ENCODE data around the gene DDX46. TPM values are rescaled to one million over a fixed set of nuclear protein-coding genes. Genes with fewer than 3 reads are reported as not detected.
"Not testable (repeated sequence)": the region's sequence is repeated elsewhere in the genome, so short reads cannot be mapped to it uniquely, and the experiment has no call there.

DDX46 gene, protein sequence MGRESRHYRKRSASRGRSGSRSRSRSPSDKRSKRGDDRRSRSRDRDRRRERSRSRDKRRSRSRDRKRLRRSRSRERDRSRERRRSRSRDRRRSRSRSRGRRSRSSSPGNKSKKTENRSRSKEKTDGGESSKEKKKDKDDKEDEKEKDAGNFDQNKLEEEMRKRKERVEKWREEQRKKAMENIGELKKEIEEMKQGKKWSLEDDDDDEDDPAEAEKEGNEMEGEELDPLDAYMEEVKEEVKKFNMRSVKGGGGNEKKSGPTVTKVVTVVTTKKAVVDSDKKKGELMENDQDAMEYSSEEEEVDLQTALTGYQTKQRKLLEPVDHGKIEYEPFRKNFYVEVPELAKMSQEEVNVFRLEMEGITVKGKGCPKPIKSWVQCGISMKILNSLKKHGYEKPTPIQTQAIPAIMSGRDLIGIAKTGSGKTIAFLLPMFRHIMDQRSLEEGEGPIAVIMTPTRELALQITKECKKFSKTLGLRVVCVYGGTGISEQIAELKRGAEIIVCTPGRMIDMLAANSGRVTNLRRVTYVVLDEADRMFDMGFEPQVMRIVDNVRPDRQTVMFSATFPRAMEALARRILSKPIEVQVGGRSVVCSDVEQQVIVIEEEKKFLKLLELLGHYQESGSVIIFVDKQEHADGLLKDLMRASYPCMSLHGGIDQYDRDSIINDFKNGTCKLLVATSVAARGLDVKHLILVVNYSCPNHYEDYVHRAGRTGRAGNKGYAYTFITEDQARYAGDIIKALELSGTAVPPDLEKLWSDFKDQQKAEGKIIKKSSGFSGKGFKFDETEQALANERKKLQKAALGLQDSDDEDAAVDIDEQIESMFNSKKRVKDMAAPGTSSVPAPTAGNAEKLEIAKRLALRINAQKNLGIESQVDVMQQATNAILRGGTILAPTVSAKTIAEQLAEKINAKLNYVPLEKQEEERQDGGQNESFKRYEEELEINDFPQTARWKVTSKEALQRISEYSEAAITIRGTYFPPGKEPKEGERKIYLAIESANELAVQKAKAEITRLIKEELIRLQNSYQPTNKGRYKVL
- 28.4 and 31.5 TPM in 2 replicates for total RNA-seq (2014; rRNA removed; shearing (Covaris generic))

DNA sequence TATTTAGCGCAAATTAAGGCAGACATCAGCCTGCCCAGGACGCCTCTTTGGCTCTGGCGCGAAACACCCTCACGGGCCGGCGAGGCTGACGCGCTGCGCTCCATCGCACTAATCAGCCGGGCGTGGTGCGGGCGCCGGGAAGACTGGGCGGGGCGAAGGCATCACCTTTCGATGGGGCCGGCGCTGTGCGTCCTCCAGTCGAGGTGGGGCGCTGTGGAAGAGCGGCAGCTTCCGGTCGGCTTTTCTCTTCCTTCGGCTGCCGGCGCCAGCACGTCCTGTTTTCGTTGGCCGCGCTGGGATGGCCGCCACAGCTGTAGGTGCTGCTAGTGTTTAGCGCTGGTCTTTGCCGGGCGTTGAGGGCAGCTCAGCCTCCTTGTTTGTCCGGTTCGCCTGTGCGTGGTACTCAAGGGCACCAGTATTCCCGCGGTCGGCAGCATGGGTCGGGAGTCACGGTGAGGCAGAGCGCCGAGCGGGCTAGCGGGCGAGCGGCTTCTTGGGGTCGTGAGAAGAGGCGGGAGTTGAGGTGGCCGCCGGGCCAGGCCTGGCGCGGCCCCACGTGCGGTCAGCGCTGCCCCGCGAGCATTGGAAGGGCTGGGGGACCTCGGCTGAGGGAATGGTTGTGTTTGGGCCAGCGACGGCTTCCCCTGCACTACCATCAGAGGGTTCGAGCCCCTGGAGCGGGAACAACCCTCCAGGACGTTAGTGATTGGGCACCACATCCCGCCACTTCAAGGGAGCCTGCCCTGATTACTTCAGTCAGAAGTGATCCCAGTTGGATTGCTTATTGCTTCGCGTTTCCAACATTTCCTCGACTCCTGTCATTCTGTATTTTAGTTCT, at the start of gene DDX46:
DDX46 (plus strand) TSS at position 276 of the 838 bp plus-strand sequence; CDS start at position 436, 160 bp downstream.
- DNase-seq (ENCODE audit: low spot score): peak; percentile 93

DNA sequence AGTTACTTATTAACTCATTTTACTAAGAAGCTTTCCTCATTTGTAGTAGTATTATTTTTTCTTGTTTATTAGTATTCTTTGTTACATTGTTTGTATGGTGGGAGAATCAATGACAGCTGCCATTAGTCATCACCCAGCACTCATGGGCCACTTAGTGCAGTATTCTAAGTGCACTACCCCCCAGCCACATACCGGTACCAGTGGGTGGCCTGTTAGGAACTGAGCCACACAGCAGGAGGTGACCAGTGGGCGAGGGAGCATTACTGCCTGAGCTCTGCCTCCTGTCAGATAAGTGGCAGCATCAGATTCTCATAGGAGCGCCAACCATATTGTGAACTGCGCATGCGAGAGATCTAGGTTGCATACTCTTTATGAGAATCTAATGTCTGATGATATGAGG, 44.5 kb upstream of the DDX46 start:
- no peak for DNase-seq (ENCODE audit: low spot score)

DNA sequence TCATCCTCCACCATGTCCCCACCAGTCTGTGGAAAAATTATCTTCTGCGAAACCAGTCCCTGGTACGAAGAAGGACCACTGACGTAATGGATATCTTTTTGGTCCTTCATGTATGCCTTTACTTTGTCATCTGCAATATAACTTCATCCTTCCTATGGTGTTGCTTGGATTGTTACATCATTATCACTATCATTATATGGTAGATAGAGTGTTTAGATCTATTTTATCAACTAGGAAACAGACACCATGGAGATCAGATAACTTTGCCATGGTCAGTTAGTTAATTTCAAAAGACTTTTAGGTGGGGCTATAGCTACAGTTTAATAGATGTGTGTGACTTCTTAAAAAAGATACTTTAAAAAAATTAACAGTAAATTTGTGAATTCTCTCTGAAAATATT, 44.0 kb upstream of the DDX46 start:
- DNase-seq (ENCODE audit: low spot score): no peak

DNA sequence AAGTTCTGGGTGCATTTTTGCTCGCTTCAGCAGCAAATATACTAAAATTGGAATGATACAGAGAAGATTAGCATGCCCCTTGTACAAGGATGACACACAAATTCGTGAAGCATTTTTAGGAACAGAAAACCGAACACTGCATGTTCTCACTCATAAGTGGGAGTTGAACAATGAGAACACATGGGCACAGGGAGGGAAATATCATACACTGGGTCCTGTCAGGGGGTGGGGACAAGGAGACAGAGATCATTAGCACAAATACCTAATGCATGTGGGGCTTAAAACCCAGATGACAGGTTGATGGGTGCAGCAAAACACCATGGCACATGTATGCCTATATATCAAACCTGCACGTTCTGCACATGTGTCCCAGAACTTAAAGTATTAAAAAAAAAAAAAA, 43.1 kb upstream of the DDX46 start:
- DNase-seq (ENCODE audit: low spot score): not testable (repeated sequence)

DNA sequence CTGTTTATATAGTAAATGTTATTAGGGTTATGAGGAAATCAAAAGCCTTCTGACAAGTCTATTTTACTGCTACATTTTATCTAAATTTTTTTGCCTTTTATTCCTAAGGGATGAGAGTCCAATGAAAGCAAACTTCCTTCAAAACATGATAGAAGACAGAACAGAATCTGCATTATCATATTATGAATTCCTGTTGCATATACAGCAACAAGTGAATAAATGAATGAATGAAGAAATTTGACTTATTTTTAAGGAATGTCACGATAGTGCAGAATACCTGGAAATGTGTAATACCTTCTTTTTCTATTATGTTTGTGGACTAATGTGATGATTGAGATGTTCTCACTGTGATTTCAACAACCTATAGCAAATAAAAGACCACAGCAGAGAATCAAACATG, 33.7 kb upstream of the DDX46 start:
- DNase-seq (ENCODE audit: low spot score): no peak

DNA sequence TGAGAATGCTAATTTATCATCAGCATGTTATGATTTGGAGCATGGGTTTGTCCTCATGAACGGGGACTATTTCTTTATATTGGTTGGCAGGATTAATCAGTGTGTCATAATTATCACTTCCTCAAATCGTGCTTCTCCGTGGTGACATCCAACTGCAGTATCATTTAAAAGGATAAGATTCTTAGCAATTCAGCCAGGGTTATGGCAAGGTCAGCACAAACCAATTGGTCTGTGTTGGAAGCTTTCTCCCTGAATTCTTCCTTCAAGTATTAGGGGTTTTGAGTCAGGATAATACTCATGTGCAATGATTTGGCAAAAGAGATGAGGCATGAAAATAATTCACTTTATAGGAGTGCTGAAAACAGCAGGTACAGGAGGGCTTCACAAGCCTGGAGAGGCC, 25.8 kb upstream of the DDX46 start:
- no peak for DNase-seq (ENCODE audit: low spot score)

DNA sequence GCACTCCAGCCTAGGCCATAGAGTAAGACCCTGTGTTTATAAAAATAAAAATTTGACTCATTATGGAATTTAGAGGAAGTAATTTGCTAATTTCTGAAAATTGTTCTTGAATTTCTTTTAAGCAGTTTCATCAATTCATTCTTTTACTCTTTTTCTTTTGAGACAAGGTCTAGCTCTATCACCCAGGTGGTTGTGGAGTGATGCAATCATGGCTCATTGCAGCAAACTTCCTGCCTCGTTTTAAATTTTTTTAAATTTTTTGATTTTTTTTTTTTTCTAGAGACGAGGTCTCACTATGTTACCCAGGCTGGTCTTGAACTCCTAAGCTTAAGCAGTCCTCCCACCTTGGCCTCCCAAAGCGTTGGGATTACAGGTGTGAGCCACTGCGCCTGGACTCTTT, 23.3 kb upstream of the DDX46 start:
- DNase-seq (ENCODE audit: low spot score): no peak

DNA sequence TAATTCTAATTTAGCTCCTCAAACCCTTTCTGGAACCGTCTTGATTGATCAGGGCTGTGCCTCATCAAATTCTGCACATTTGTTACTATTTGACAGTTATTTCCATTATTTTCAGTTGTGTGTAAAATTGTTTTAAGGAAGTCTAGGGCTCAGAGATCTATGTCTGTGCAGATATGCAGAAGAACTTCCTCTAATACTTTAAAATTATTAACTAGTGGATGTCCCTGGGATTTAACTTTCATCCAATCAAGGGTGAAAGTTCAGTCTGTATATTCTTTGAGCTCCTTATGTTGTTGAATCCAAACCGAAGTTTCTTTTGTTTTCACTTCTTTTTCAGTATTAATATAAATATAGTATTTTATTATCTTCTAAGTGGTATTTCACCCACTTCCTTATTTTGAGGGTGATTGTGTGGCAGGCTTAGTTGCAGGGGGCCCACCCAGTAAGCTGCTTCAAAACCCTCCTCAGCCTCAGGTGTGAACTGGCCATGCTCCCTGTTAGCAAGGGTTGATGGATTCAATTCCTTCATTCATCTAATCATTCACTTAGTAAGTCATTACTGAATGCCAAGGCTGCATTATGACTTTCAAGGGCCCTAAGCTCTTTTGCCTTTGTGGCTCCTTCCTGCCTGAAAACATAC, 22.3 kb upstream of the DDX46 start:
- DNase-seq (ENCODE audit: low spot score): no peak

DNA sequence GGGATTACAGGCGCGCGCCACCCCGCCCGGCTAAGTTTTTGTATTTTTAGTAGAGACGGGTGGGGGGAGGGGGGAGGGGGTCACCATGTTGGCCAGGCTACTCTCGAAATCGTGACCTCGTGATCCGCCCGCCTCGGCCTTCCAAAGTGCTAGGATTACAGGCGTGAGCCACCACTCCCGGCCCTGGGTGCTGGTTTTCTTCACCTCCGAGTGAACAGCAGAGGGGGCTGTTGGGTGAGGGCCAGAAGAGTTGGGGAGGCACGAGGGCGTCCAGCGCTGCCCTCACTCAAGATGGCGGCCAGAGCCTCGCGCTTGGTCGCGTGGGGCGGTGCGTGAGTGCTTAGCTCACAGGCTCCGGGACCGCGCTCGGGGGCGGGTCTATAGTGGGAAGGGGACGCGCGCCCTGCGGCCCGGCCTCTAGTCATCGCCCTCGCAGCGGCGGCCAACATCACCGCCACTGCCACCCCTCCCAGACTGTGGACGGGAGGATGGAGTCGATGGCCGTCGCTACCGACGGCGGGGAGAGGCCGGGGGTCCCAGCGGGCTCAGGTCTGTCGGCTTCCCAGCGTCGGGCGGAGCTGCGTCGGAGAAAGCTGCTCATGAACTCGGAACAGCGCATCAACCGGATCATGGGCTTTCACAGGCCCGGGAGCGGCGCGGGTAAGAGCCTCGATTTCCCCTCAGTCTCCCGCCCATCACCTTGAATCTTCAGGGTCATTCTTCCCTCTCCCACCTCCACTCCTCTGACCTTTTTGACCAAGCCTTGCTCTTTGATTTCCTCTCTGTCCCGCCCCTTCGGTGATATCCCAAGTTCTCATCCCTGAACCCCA, 20.2 kb upstream of the DDX46 start, which contains the start of gene CAMLG:
CAMLG (plus strand) TSS at position 416 of the 830 bp plus-strand sequence; CDS start at position 489, 73 bp downstream.
- DNase-seq (ENCODE audit: low spot score): peak; percentile 98

DNA sequence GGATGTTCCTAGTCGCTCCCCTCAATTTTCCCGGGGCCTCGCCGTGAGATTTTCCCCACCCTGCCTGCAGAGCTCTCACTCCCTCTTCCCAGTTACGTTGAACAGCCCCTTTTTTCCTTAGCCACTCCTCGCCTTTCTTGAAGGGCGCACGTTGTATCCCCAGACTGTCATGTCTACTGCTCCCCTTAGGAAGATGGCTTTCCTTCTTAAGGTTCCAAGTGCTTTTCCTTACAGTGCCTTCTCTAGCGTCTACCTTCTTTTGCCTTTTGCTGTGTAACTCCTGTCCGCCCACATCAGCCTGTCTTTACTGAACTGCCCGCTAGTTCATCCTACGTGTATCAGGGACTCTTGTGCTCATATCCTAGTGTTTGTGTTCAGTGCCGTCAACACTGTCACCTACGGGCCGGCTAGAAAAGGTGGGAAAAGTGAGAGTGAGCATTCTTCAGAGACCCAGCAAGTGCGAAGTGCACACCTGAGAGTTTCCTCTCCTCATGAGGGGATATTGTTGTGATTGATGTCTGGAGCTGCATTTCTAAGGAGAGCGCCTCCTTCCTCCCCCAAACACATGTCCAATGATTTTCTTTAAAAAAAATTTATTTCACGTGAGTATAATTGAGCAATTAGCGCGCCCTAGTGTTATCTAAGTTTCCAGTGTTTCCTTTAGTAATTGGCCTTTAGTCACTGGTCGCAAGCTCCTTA, 19.5 kb upstream of the DDX46 start:
- peak; percentile 56 for DNase-seq (ENCODE audit: low spot score)

DNA sequence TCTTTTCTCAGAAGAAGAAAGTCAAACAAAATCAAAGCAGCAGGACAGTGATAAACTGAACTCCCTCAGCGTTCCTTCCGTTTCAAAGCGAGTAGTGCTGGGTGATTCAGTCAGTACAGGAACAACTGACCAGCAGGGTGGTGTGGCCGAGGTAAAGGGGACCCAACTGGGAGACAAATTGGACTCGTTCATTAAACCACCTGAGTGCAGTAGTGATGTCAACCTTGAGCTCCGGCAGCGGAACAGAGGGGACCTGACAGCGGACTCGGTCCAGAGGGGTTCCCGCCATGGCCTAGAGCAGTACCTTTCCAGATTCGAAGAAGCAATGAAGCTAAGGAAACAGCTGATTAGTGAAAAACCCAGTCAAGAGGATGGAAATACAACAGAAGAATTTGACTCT, 17.5 kb upstream of the DDX46 start:
- DNase-seq (ENCODE audit: low spot score): no peak

DNA sequence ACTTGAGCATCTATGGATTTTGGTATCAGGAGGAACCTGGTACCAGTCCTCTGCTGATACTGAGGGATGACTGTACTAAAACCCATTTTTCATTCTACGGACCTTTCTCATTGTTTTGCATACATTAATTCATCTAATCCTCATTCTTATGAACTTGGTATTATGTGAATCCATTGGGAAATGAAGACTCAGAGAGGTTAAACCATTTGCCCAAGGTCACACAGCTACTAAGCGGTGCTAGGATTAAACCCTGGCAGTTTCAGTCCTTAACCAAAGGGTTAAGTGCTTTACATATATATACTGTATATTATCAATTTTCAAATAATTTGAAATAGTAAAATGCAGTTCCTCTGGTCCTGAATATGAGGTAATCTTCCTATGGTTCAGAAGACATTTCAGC, 16.4 kb upstream of the DDX46 start:
- no peak for DNase-seq (ENCODE audit: low spot score)

DNA sequence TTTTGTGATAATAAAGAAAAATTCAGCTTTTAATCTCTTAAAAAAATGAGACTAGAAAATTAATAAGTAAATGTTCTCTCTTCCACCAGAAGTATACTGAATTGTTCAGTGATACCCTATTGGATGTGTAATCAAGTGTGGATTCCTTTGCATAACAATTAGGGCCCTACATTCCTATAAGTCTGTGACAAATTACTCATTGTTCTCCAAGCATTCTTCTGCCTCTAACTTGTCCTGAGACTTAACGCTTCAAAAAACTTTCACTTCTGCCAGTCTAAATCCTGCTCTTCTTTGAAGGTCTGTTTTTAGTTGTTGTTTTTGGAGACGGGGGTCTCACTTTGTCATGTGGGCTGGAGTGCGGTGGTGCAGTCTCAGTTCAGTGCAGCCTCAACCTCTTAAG, 9.2 kb upstream of the DDX46 start:
- DNase-seq (ENCODE audit: low spot score): no peak

DNA sequence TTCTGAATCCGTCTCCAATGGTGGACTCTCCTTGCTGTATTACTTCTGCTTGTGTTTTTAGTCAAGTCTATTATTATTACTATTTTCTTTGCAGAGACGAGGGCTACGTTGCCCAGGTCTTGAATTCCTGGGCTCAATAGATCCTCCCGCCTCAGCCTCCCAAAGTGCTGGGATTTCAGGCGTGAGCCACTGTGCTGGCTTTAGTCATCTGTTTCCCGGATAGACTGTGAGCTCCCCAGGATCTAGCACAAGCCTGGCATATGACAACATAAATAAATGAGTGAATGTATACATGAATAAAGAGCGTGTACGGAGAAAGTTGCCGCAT, 439 bp upstream of the DDX46 start:
- no peak for DNase-seq (ENCODE audit: low spot score)

DNA sequence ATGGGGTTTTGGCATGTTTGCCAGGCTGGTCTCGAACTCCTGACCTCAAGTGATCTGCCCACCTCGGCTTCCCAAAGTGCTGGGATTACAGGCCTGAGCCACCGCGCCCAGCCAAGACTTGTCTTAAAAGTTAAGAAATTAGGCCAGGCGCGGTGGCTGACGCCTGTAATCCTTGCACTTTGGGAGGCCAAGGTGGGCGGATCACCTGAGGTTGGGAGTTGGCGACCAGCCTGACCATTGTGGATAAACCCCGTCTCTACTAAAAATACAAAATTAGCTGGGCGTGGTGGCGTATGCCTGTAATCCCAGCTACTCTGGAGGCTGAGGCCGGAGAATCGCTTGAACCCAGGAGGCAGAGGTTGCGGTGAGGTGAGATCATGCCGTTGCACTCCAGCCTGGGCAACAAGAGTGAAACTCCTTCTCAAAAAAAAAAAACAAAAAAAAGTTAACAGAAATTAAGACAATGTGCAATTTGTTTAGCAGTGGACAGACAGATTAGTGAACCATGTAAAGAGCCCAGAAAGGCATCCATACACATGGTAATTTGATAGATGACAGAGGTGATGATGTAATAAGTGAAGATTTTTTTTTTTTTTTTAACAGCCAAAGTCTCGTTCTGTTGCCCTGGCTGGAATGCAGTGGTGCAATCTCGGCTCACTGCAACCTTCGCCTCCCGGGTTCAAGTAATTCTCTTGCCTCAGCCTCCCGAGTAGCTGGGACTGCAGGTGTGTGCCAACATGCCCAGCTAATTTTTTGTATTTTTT, 9.1 kb downstream of the DDX46 start:
- DNase-seq (ENCODE audit: low spot score): not testable (repeated sequence)

DNA sequence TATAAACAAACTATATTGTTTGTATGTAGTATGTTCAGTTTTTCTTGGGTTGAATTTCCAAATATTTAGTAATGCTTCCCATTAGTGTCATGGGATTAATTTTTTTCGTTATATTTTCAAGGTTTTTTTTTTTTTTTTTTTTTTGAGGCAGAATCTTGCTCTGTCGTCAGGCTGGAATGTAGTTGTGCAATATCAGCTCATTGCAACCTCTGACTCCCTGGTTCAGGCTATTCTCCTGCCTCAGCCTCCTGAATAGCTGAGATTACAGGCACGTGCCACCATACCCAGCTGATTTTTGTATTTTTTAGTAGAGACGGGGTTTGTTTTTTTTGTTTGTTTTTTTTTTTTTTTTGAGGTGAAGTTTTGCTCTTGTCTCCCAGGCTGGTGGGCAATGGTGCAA, 10.6 kb downstream of the DDX46 start:
- no peak for DNase-seq (ENCODE audit: low spot score)

DNA sequence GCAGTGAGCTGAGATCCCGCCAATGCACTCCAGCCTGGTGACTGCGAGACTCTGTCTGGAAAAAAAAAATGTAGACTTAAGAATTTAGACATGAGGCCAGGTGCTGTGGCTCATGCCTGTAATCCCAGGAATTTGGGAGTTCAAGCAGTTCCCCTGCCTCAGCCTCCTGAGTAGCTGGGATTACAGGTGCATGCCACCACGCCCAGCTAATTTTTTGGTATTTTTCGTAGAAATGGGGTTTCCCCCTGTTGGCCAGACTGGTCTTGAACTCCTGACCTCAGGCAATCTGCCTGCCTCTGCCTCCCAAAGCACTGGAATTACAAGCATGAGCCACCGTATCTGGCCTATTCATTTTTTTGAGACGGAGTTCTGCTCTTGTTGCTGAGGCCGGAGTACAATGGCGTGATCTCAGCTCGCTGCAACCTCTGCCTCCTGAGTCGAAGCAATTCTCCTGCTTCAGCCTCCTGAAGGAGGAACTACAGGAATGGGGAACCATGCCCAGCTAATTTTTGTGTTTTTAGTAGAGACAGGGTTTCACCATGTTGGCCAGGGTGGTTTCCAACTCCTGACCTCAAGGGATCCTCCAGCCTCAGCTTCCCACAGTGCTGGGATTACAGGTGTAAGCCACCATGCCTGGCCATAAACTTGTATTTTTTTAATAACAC, 14.0 kb downstream of the DDX46 start:
- DNase-seq (ENCODE audit: low spot score): no peak

DNA sequence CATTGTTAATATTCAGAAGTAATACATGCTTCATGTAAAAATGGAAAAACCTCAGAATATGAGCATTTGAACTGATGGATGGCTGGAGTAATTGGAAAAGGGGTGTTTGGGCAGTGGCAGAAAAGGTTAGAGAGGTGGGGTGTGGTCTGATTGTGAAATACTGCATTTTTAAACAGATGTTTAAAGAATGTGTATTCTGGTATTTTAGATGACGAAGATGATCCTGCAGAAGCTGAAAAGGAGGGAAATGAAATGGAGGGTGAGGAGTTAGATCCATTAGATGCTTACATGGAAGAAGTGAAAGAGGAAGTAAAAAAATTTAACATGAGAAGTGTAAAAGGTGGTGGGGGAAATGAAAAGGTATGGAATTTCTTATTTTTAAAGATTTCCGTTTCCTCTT, 18.8 kb downstream of the DDX46 start:
- no peak for DNase-seq (ENCODE audit: low spot score)

Data from H4 (cell line).